Lung (tissue), 12 donors: ENCODE data around the gene NHS. TPM values are rescaled to one million over a fixed set of nuclear protein-coding genes. Genes with fewer than 3 reads are reported as not detected.

Experiments used
- ATAC-seq: fragments of 200-7000 bp; cut with Tn5 transposase; one replicate; pipeline ENCODE4 v1.9.1; 2020; ENCODE audit warnings: moderate number of reproducible peaks; ENCODE audit not compliant: insufficient read depth, low FRiP score
- DNase-seq, 3 donors: peaks; one replicate each; pipeline ENCODE4 v3.0.0-alpha.2; 2013 to 2017
- H3K27ac ChIP-seq, 2 donors: one replicate each; pipeline ENCODE4 v1.5.1; 2013; ENCODE audit warnings: mild to moderate bottlenecking in 2 of 2, moderate library complexity in 2 of 2, control low read depth in 1 of 2, inconsistent platforms in 1 of 2, low read depth in 1 of 2, low read length in 1 of 2
- H3K27me3 ChIP-seq, 3 donors: one replicate each; pipeline ENCODE4 v1.5.1; 2013; ENCODE audit warnings: low read length in 2 of 3; ENCODE audit not compliant: control insufficient read depth in 3 of 3, insufficient read depth in 3 of 3
- H3K36me3 ChIP-seq, 4 donors: one replicate each; pipeline ENCODE4 v1.5.1; 2013; ENCODE audit warnings: low read length in 4 of 4, mild to moderate bottlenecking in 1 of 4, moderate library complexity in 1 of 4; ENCODE audit not compliant: control insufficient read depth in 4 of 4, insufficient read depth in 4 of 4
- H3K4me1 ChIP-seq, 5 donors: one replicate each; pipeline ENCODE4 v1.5.1; 2013; ENCODE audit warnings: low read length in 5 of 5, mild to moderate bottlenecking in 2 of 5, moderate library complexity in 1 of 5; ENCODE audit not compliant: control insufficient read depth in 5 of 5, insufficient read depth in 5 of 5
- H3K4me3 ChIP-seq: one replicate; pipeline ENCODE4 v1.5.1; 2013; ENCODE audit warnings: mild to moderate bottlenecking, control low read depth, moderate library complexity
- H3K9ac ChIP-seq, 2 donors: one replicate each; pipeline ENCODE4 v1.5.1; 2013; ENCODE audit warnings: low read length in 2 of 2, control low read depth in 1 of 2; ENCODE audit not compliant: insufficient read depth in 1 of 2
- H3K9me3 ChIP-seq, 4 donors: one replicate each; pipeline ENCODE4 v1.5.1; 2013; ENCODE audit warnings: low read length in 3 of 4, mild to moderate bottlenecking in 1 of 4, moderate library complexity in 1 of 4; ENCODE audit not compliant: control insufficient read depth in 4 of 4, insufficient read depth in 3 of 4
- CTCF ChIP-seq: IDR thresholded peaks from 2 replicates; pipeline ENCODE4 v1.5.1; 2012; ENCODE audit warnings: mild to moderate bottlenecking; ENCODE audit errors: control extremely low read depth, extremely low read depth
- WGBS, 2 donors: extraction: QIAGEN DNeasy Blood & Tissue Kit; methylation state at CpG; one replicate each; pipeline ENCODE4 v1.1.7; 2013; 5-methylcytosine and 5-hydroxymethylcytosine counted together
- polyA plus RNA-seq, 2 donors: library from polyadenylated mRNA; stranded (reverse); fragments of 200-250 nt; gene quantifications; one replicate each; pipeline ENCODE4 v1.2.1, GENCODE V29; 2013
- total RNA-seq, 2 donors: library from RNA; depleted of rRNA in 1 of 2; stranded (reverse); fragments of >200 nt in 1 of 2; gene quantifications; one replicate each; pipeline ENCODE4 v1.2.1, GENCODE V29; 2014 to 2021
- donor health status: control.
- donor health status: control.
- donor health status: Bipolar disorder and iron deficiency.
- donor health status: healthy.
- donor health status: DM: yes; HTN: yes; CAD: no.

Gene NHS
- total and polyA plus RNA-seq, 4 donors: 0.46 to 2.0 (median 1.4) TPM

GRCh38 chrX:17685026-17685425 lies 310.0 kb downstream of the NHS start:
- TF ChIP-seq CTCF: no peak
- Histone ChIP-seq H3K4me1 (peaks cover 0 to 1% (median 0%) of the 10 kb centered on the region in 5 donors), H3K27me3 (peaks cover 0 to 27% (median 4%) of the 10 kb centered on the region in 3 donors), H3K9me3 (peaks cover 0 to 1% (median 0%) of the 10 kb centered on the region in 4 donors), H3K36me3 (no peaks in the 10 kb centered on the region), H3K9ac (no peak overlapping the region), H3K27ac (no peak overlapping the region), H3K4me3 (no peak overlapping the region)
- DNase-seq (no peak), ATAC-seq (no peak)
- 73 to 96% methylated on average over 4 of the region's 4 CpGs for WGBS, 2 donors

GRCh38 chrX:17687648-17688047 lies 312.6 kb downstream of the NHS start:
- H3K4me1 ChIP-seq: peaks cover 0 to 1% (median 0%) of the 10 kb centered on the region in 5 donors
- peaks cover 0 to 27% (median 4%) of the 10 kb centered on the region in 3 donors for H3K27me3 ChIP-seq
- no peak for DNase-seq
- 92 to 95% methylated on average over 11 to 14 of the region's 14 CpGs for WGBS, 2 donors
- no peak overlapping the region for H3K27ac ChIP-seq
- H3K9me3 ChIP-seq: peaks cover 0 to 1% (median 0%) of the 10 kb centered on the region in 4 donors
- no peak overlapping the region for H3K4me3 ChIP-seq
- TF ChIP-seq CTCF: no peak
- ATAC-seq: no peak
- no peaks in the 10 kb centered on the region for H3K36me3 ChIP-seq
- no peak overlapping the region for H3K9ac ChIP-seq

GRCh38 chrX:17689971-17690409 lies 315.0 kb downstream of the NHS start:
- Histone ChIP-seq H3K9ac (no peak overlapping the region), H3K4me3 (no peak overlapping the region), H3K4me1 (peaks cover 0 to 1% (median 0%) of the 10 kb centered on the region in 5 donors), H3K9me3 (no peaks in the 10 kb centered on the region), H3K27ac (no peak overlapping the region), H3K36me3 (no peaks in the 10 kb centered on the region), H3K27me3 (peaks cover 0 to 30% (median 9%) of the 10 kb centered on the region in 3 donors)
- peak; percentile 52 to 87 (median 77) for DNase-seq
- WGBS, 2 donors: 25 to 43% methylated on average over 4 of the region's 4 CpGs
- peak; percentile 59 for TF ChIP-seq CTCF
- no peak for ATAC-seq

- no peaks in the 10 kb centered on the region for H3K9me3 ChIP-seq
- no peak for TF ChIP-seq CTCF
- H3K4me3 ChIP-seq: no peak overlapping the region
- WGBS, 2 donors: 76 to 94% methylated on average over 5 of the region's 5 CpGs
- H3K27ac ChIP-seq: no peak overlapping the region
- no peak for ATAC-seq
- no peak overlapping the region for H3K9ac ChIP-seq
- peaks cover 0 to 1% (median 0%) of the 10 kb centered on the region in 5 donors for H3K4me1 ChIP-seq
- no peak for DNase-seq
- H3K27me3 ChIP-seq: peaks cover 0 to 43% (median 18%) of the 10 kb centered on the region in 3 donors
- H3K36me3 ChIP-seq: no peaks in the 10 kb centered on the region
These were observed 317.8 kb downstream of the NHS start for GRCh38 chrX:17692709-17693346.
